Calu3 (cell line): Measurements from ENCODE around the gene TPI1. TPM values are rescaled to one million over a fixed set of nuclear protein-coding genes. Genes with fewer than 3 reads are reported as not detected.
A peak's percentile ranks its signal among the peaks of the same experiment; 100 is the strongest.

ENCODE experiments used
- BruUV-seq: library from RNA; stranded (reverse); fragments of 400-500 nt; replicated peaks from 2 replicates; lab custom pipeline; 2021; lab: Mats Ljungman, UMichigan
- CTCF ChIA-PET: fragments of 300-600 bp; sonication (Branson Sonifier 250); formaldehyde crosslinking; loops from one replicate; lab custom pipeline; 2022; ENCODE audit warnings: antibody characterized with exemption; lab: Charles Lee
- DNase-seq: peaks from one replicate; pipeline ENCODE4 v3.0.0; 2022
- H3K27ac Mint-ChIP-seq: one replicate; pipeline ENCODE4 v1.8.0; 2022; ENCODE audit warnings: mixed read lengths; ENCODE audit not compliant: unreplicated experiment
- H3K27me3 Mint-ChIP-seq: one replicate; pipeline ENCODE4 v1.8.0; 2022; ENCODE audit warnings: mixed read lengths; ENCODE audit not compliant: unreplicated experiment
- H3K36me3 Mint-ChIP-seq: one replicate; pipeline ENCODE4 v1.8.0; 2022; ENCODE audit warnings: mild to moderate bottlenecking, moderate library complexity, mixed read lengths; ENCODE audit not compliant: insufficient read depth, unreplicated experiment
- H3K4me1 Mint-ChIP-seq: one replicate; pipeline ENCODE4 v1.8.0; 2022; ENCODE audit warnings: mild to moderate bottlenecking, low read depth, mixed read lengths; ENCODE audit not compliant: unreplicated experiment
- H3K4me3 Mint-ChIP-seq: one replicate; pipeline ENCODE4 v1.8.0; 2022; ENCODE audit warnings: mild to moderate bottlenecking, low read depth, moderate library complexity, mixed read lengths; ENCODE audit not compliant: unreplicated experiment
- H3K9me3 Mint-ChIP-seq: one replicate; pipeline ENCODE4 v1.8.0; 2022; ENCODE audit warnings: low read depth, mixed read lengths; ENCODE audit not compliant: unreplicated experiment
- CTCF ChIP-seq: fragments of 200-600 bp; IDR thresholded peaks from one replicate; pipeline ENCODE4 v1.8.0; 2022; ENCODE audit warnings: antibody characterized with exemption; ENCODE audit not compliant: unreplicated experiment
- intact Hi-C: fragments of 100-400 bp; cut with micrococcal nuclease; formaldehyde crosslinking; loops from one replicate; pipeline ENCODE4 v1.10.0; 2022; ENCODE audit not compliant: unreplicated experiment
- total RNA-seq: library from RNA; stranded (reverse); gene quantifications from 2 replicates; pipeline ENCODE4 v1.2.3, GENCODE V29; 2022

The TPI1 gene
- total RNA-seq, 1 experiment from 2014 or later: 608 TPM

GRCh38 chr12:6819106-6820030 lies 48.0 kb upstream of the TPI1 start:
- no peak overlapping the region for H3K27ac Mint-ChIP-seq
- peaks cover 98% of the 10 kb centered on the region for H3K27me3 Mint-ChIP-seq
- no TSS peak for BruUV-seq
- no peak overlapping the region for H3K4me3 Mint-ChIP-seq
- no peaks in the 10 kb centered on the region for H3K4me1 Mint-ChIP-seq
- CTCF ChIA-PET: interaction anchor here (0.6 kb wide), 1 partner anchor 10 kb away, joined by 4 read pairs; no protein-coding TSS in a partner anchor
- no peaks in the 10 kb centered on the region for H3K36me3 Mint-ChIP-seq
- no peak for TF ChIP-seq CTCF
- intact Hi-C loops: loop anchor here (10.0 kb wide), 1 partner anchor 205 kb away; no protein-coding TSS in a partner anchor
- DNase-seq: no peak
- no peaks in the 10 kb centered on the region for H3K9me3 Mint-ChIP-seq

DNA sequence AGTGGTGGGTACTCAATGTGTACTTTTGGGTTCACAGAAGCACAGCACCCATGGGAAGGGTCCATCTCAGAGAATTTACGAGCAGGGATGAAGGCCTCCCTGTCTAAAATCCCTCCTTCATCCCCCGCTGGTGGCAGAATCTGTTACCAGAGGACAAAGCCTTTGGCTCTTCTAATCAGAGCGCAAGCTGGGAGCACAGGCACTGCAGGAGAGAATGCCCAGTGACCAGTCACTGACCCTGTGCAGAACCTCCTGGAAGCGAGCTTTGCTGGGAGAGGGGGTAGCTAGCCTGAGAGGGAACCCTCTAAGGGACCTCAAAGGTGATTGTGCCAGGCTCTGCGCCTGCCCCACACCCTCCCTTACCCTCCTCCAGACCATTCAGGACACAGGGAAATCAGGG lies 47.2 kb upstream of the TPI1 start:
- no peak for TF ChIP-seq CTCF
- Mint-ChIP-seq H3K27me3 (peaks cover 98% of the 10 kb centered on the region), H3K36me3 (no peaks in the 10 kb centered on the region), H3K9me3 (no peaks in the 10 kb centered on the region), H3K27ac (no peak overlapping the region), H3K4me3 (no peak overlapping the region), H3K4me1 (peaks cover 1% of the 10 kb centered on the region)
- intact Hi-C loops: loop anchor here (10.0 kb wide), 1 partner anchor 205 kb away; no protein-coding TSS in a partner anchor
- no TSS peak for BruUV-seq
- CTCF ChIA-PET: interaction anchor here (0.6 kb wide), 1 partner anchor 11 kb away, joined by 4 read pairs; no protein-coding TSS in a partner anchor
- no peak for DNase-seq

DNA sequence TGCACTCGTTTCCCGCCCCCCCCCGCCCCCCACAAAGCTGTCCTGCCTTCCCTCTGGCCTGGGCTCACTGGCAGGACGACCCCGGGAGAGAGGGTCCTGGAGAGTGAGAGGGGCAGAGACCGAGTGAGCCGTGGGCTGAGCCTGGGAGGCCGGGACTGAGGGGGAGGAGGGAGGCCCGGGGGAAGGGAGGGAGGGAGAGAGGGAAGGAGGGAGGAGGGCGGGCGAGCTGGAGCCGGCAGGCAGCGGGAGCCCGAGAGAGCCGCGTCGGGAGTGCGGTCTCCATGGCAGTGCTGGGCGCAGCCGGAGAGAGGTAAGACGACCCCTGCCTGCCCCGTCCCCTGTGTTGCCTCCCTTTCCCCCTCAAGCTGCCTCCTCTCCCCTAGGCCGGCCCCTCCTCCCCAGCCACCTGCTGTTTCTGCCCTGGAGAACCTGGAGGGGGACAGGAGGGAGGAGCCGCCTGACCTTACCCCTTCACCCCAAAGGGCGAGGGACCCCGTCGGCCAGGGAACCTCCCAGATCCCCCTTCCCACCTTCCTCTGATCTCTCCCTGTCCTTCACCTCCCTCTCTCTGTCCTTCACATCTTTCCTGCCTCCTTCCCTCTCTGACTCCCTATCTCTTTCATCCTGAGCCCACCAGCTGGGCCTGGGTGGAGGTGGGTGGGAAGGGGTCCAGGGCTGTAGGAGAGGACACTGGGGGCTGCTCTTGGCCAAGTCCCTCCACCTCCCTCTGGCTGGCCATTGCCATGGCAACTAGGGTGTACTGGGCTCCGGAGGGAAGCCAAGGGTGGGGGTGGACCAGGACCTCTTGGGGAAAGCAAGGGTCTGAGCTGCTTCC lies 45.5 kb upstream of the TPI1 start, which contains the start of gene GPR162:
Gene GPR162, plus strand, starts transcription at position 231 of the 835 bp plus-strand sequence. CDS start 2,078 bp downstream, outside the sequence.
- no TSS peak for BruUV-seq
- Mint-ChIP-seq H3K4me1 (peaks cover 7% of the 10 kb centered on the region), H3K27ac (no peak within 1 kb of the TSS), H3K27me3 (peaks cover 99% of the 10 kb centered on the region), H3K9me3 (no peaks in the 10 kb centered on the region), H3K4me3 (peak within 1 kb of the TSS; percentile 42), H3K36me3 (no peaks in the 10 kb centered on the region)
- DNase-seq: no peak
- CTCF ChIA-PET: interaction anchor here (0.9 to 1.1 kb wide), 2 partner anchors 9 to 69 kb away, joined by 3 to 5 read pairs; partner anchors contain the start of gene MLF2
- intact Hi-C loops: loop anchor here (10.0 kb wide), 1 partner anchor 207 kb away; no protein-coding TSS in a partner anchor
- TF ChIP-seq CTCF: no peak
